HCT116 (cell line): ENCODE data around the gene ARHGEF3. TPM values are rescaled to one million over a fixed set of nuclear protein-coding genes. Genes with fewer than 3 reads are reported as not detected.

Source experiments
- ATAC-seq: fragments of 200-7000 bp; cut with Tn5 transposase; 2 replicates; pipeline ENCODE4 v1.9.1; 2020; ENCODE audit warnings: mild to moderate bottlenecking, moderate library complexity
- BruUV-seq: library from RNA; stranded (reverse); fragments of 400-500 nt; replicated peaks from 2 replicates; lab custom pipeline; 2021; lab: Mats Ljungman, UMichigan
- CTCF ChIA-PET: fragments of 300-600 bp; sonication (Branson Sonifier 250); formaldehyde crosslinking; loops from one replicate; lab custom pipeline; 2021; ENCODE audit warnings: antibody characterized with exemption; lab: Charles Lee
- POLR2A ChIA-PET: fragments of 300-600, 350-600 bp; sonication (Branson Sonifier 250); formaldehyde crosslinking; loops from one replicate; lab custom pipeline; 2021; ENCODE audit warnings: antibody characterized with exemption; lab: Charles Lee
- RAD21 ChIA-PET, 2 experiments: fragments of 300-600 bp; sonication (Branson Sonifier 250); formaldehyde crosslinking; loops; one replicate each; lab custom pipeline; 2023; ENCODE audit warnings: low total read pairs in 2 of 2; ENCODE audit not compliant: uncharacterized antibody in 2 of 2, unreplicated experiment in 2 of 2, low non-redundant PET in 1 of 2; lab: Charles Lee
- DNase-seq: peaks from one replicate; pipeline ENCODE4 v3.0.0-alpha.2; 2010; ENCODE audit warnings: low read depth, low spot score
- H2AFZ ChIP-seq: fragments of 200-600 bp; shearing (Covaris generic), sonication (generic); 2 replicates; pipeline ENCODE4 v1.6.1; 2017; ENCODE audit warnings: low read depth, mixed run types, mixed read lengths, antibody characterized with exemption, low read length; ENCODE audit not compliant: poor library complexity, severe bottlenecking
- H3K27ac ChIP-seq: 2 replicates; pipeline ENCODE4 v1.5.1; 2012; ENCODE audit warnings: low read depth, low read length
- H3K27me3 ChIP-seq: fragments of 200-600 bp; sonication (generic); 2 replicates; pipeline ENCODE4 v1.6.1; 2016; ENCODE audit warnings: mixed run types, low read length, mixed read lengths; ENCODE audit not compliant: insufficient read depth
- H3K36me3 ChIP-seq, 2 experiments: fragments of 200-500 bp in 1 of 2; fragments of 200-600 bp in 1 of 2; sonication (Bioruptor generic) in 1 of 2; sonication (generic) in 1 of 2; 2 replicates each; pipeline versions ENCODE4 v1.5.1 to v1.6.1; 2014 to 2016; ENCODE audit warnings: low read length in 2 of 2, inconsistent platforms in 1 of 2, mixed read lengths in 1 of 2, mixed run types in 1 of 2; ENCODE audit not compliant: insufficient read depth in 2 of 2, control insufficient read depth in 1 of 2
- H3K4me1 ChIP-seq, 2 experiments: fragments of 200-600 bp in 1 of 2; sonication (generic) in 1 of 2; 2 replicates each; pipeline versions ENCODE4 v1.5.1 to v1.6.1; 2012 to 2017; ENCODE audit warnings: low read length in 2 of 2, inconsistent platforms in 1 of 2, mild to moderate bottlenecking in 1 of 2, mixed read lengths in 1 of 2, mixed run types in 1 of 2, moderate library complexity in 1 of 2; ENCODE audit not compliant: insufficient read depth in 2 of 2, control insufficient read depth in 1 of 2
- H3K4me2 ChIP-seq: fragments of 200-600 bp; sonication (generic); 2 replicates; pipeline ENCODE4 v1.6.1; 2017; ENCODE audit warnings: mixed run types, low read length, mixed read lengths
- H3K4me3 ChIP-seq, 2 experiments: fragments of 200-600 bp in 1 of 2; sonication (generic) in 1 of 2; replicated peaks in 1 of 2; 2 replicates each; pipeline ENCODE4 v1.5.1; 2011 to 2016; ENCODE audit warnings: low read length in 2 of 2, control low read depth in 1 of 2, low read depth in 1 of 2, mild to moderate bottlenecking in 1 of 2, mixed read lengths in 1 of 2, mixed run types in 1 of 2
- H3K79me2 ChIP-seq: fragments of 200-600 bp; sonication (generic); 2 replicates; pipeline ENCODE4 v1.6.1; 2017; ENCODE audit warnings: mild to moderate bottlenecking, mixed run types, low read length, moderate library complexity, mixed read lengths; ENCODE audit not compliant: insufficient read depth
- H3K9ac ChIP-seq: fragments of 200-600 bp; sonication (generic); 2 replicates; pipeline ENCODE4 v1.6.1; 2016; ENCODE audit warnings: low read length, mixed read lengths
- H3K9me2 ChIP-seq: fragments of 200-600 bp; sonication (generic), shearing (Covaris generic); 2 replicates; pipeline ENCODE4 v1.6.1; 2017; ENCODE audit warnings: mixed run types, mild to moderate bottlenecking, moderate library complexity; ENCODE audit not compliant: insufficient read depth
- H3K9me3 ChIP-seq, 2 experiments: fragments of 200-500 bp in 1 of 2; fragments of 200-600 bp in 1 of 2; sonication (Bioruptor generic) in 1 of 2; sonication (generic) in 1 of 2; 2 replicates each; pipeline ENCODE4 v1.6.1; 2014 to 2017; ENCODE audit warnings: low read length in 2 of 2, mixed read lengths in 2 of 2, inconsistent platforms in 1 of 2, low read depth in 1 of 2, mild to moderate bottlenecking in 1 of 2, mixed run types in 1 of 2, moderate library complexity in 1 of 2; ENCODE audit not compliant: control insufficient read depth in 1 of 2, insufficient read depth in 1 of 2
- H4K20me1 ChIP-seq: fragments of 200-600 bp; sonication (generic), shearing (Covaris generic); 2 replicates; pipeline ENCODE4 v1.6.1; 2017; ENCODE audit warnings: mixed run types, mild to moderate bottlenecking, moderate library complexity; ENCODE audit not compliant: insufficient read depth
- CBX3 ChIP-seq: IDR thresholded peaks from 2 replicates; pipeline ENCODE4 v1.6.1; 2012; ENCODE audit warnings: low read depth
- ELF1 ChIP-seq: IDR thresholded peaks from 2 replicates; pipeline ENCODE4 v1.6.1; 2012; ENCODE audit warnings: low read depth, borderline replicate concordance
- JUND ChIP-seq: IDR thresholded peaks from 2 replicates; pipeline ENCODE4 v1.6.1; 2012
- MAX ChIP-seq: IDR thresholded peaks from 2 replicates; pipeline ENCODE4 v1.6.1; 2012
- POLR2AphosphoS5 ChIP-seq: IDR thresholded peaks from 2 replicates; pipeline ENCODE4 v1.6.1; 2011; ENCODE audit warnings: mild to moderate bottlenecking, low read depth, low read length, moderate library complexity
- SIN3A ChIP-seq: IDR thresholded peaks from 2 replicates; pipeline ENCODE4 v1.6.1; 2012; ENCODE audit warnings: low read depth
- TCF7L2 ChIP-seq: IDR thresholded peaks from 2 replicates; pipeline ENCODE4 v1.7.0; 2011; ENCODE audit warnings: borderline replicate concordance, inconsistent platforms; ENCODE audit not compliant: insufficient read depth, insufficient read length; ENCODE audit errors: extremely low read depth
- YY1 ChIP-seq: IDR thresholded peaks from 2 replicates; pipeline ENCODE4 v1.6.1; 2011; ENCODE audit warnings: low read length, low read depth, moderate library complexity, mild to moderate bottlenecking; ENCODE audit not compliant: insufficient replicate concordance; ENCODE audit errors: extremely low read depth
- ZFX ChIP-seq: fragments of 450-650 bp; IDR thresholded peaks from 2 replicates; pipeline ENCODE4 v1.6.1; 2017
- intact Hi-C: fragments of 100-400 bp; cut with micrococcal nuclease; formaldehyde crosslinking; loops from 2 replicates; pipeline ENCODE4 v1.10.0; 2022
- total RNA-seq: library from RNA; stranded (reverse); gene quantifications from one replicate; pipeline ENCODE4 v1.2.1, GENCODE V29; 2021; ENCODE audit not compliant: unreplicated experiment

The ARHGEF3 gene
- total RNA-seq, 1 experiment from 2014 or later, result 18.1 TPM

GRCh38 chr3:56775445-56775837 lies 26.3 kb downstream of the ARHGEF3 start (continued):
- TF ChIP-seq ZFX (no peak), POLR2AphosphoS5 (no peak), JUND (no peak)

- ATAC-seq (no peak), DNase-seq (no peak)
- Histone ChIP-seq H3K27ac (no peak overlapping the region), H3K27me3 (no peaks in the 10 kb centered on the region), H3K9me3 (no peaks in the 10 kb centered on the region), H3K79me2 (no peaks in the 10 kb centered on the region), H3K4me2 (no peak overlapping the region), H3K4me1 (no peaks in the 10 kb centered on the region), H3K4me3 (no peak overlapping the region), H3K9me2 (no peaks in the 10 kb centered on the region), H3K36me3 (peaks cover 0 to 3% of the 10 kb centered on the region in 2 experiments; a peak in 1 of 4 replicates), H3K9ac (no peak overlapping the region), H4K20me1 (no peaks in the 10 kb centered on the region), H2AFZ (no peak overlapping the region)
- intact Hi-C loops, result no loop called here
- ChIA-PET POLR2A (no interaction called here), RAD21 (no interaction called here), CTCF (interaction anchor here (1.3 kb wide), 1 partner anchor 26 kb away, joined by 3 read pairs; no protein-coding TSS in a partner anchor)
- no TSS peak for BruUV-seq
- TF ChIP-seq ELF1 (no peak), CBX3 (no peak), YY1 (no peak), MAX (no peak), TCF7L2 (no peak), SIN3A (no peak), POLR2AphosphoS5 (no peak)
Measured at GRCh38 chr3:56773986-56774385, 27.8 kb downstream of the ARHGEF3 start.
